Sigmoid colon (tissue), 7 donors: Measurements from ENCODE around the gene SSR1. TPM values are rescaled to one million over a fixed set of nuclear protein-coding genes. Genes with fewer than 3 reads are reported as not detected.

Source experiments
- DNase-seq: peaks from one replicate; pipeline ENCODE4 v3.0.0-alpha.2; 2019
- H3K27ac ChIP-seq, 4 donors: fragments of 200-600 bp; sonication (generic); one replicate each; pipeline ENCODE4 v1.5.1; 2016 to 2019; ENCODE audit warnings: mild to moderate bottlenecking in 1 of 4
- H3K27me3 ChIP-seq, 3 donors: fragments of 200-600 bp; sonication (generic); one replicate each; pipeline ENCODE4 v1.5.1; 2019; ENCODE audit warnings: mild to moderate bottlenecking in 1 of 3
- H3K36me3 ChIP-seq, 4 donors: fragments of 200-600 bp; sonication (generic); one replicate each; pipeline ENCODE4 v1.5.1; 2016 to 2019
- H3K4me1 ChIP-seq, 4 donors: fragments of 200-600 bp; sonication (generic); one replicate each; pipeline ENCODE4 v1.5.1; 2017 to 2019
- H3K4me3 ChIP-seq, 4 donors: fragments of 200-600 bp; sonication (generic); one replicate each; pipeline ENCODE4 v1.5.1; 2017 to 2019; ENCODE audit warnings: mild to moderate bottlenecking in 2 of 4, moderate library complexity in 1 of 4
- H3K9me3 ChIP-seq, 4 donors: fragments of 200-600 bp in 3 of 4; sonication (generic) in 3 of 4; one replicate each; pipeline versions ENCODE4 v1.5.1 to v1.6.1; 2013 to 2019
- CTCF ChIP-seq, 4 experiments: fragments of 450-650 bp in 3 of 4; fragments of 200-600 bp in 1 of 4; IDR thresholded peaks; one replicate each; pipeline ENCODE4 v1.5.1; 2016 to 2019; ENCODE audit warnings: antibody characterized with exemption in 4 of 4, mild to moderate bottlenecking in 3 of 4, moderate library complexity in 2 of 4
- EP300 ChIP-seq, 4 donors: sonication (generic); formaldehyde crosslinking; IDR thresholded peaks; one replicate each; pipeline ENCODE4 v1.6.1; 2017; ENCODE audit warnings: antibody characterized with exemption in 4 of 4
- POLR2A ChIP-seq, 2 donors: fragments of 450-650 bp; IDR thresholded peaks; one replicate each; pipeline ENCODE4 v1.6.1; 2016; ENCODE audit warnings: antibody characterized with exemption in 2 of 2, mild to moderate bottlenecking in 2 of 2, moderate library complexity in 2 of 2
- POLR2AphosphoS5 ChIP-seq, 4 donors: sonication (generic); formaldehyde crosslinking; IDR thresholded peaks; one replicate each; pipeline ENCODE4 v1.6.1; 2017; ENCODE audit warnings: antibody characterized with exemption in 4 of 4
- WGBS, 2 donors: extraction: QIAGEN DNeasy Blood & Tissue Kit; methylation state at CpG; one replicate each; pipeline ENCODE4 v1.1.7; 2013; 5-methylcytosine and 5-hydroxymethylcytosine counted together
- intact Hi-C: fragments of 100-400 bp; cut with DNase I; formaldehyde crosslinking; loops from one replicate; pipeline ENCODE4 v1.15.1; 2023
- polyA plus RNA-seq, 3 donors: library from polyadenylated mRNA; stranded (reverse); fragments of 200-250 nt; gene quantifications; one replicate each; pipeline ENCODE4 v1.2.3, GENCODE V29; 2013
- total RNA-seq, 4 donors: library from RNA; depleted of rRNA; stranded (reverse); fragments of >200 nt; gene quantifications; one replicate each; pipeline ENCODE4 v1.1.0, GENCODE V29; 2016
- donor health status: healthy with polysubstance abuse.
- donor health status: Bipolar disorder and iron deficiency.
- donor health status: healthy.

The SSR1 gene
- total and polyA plus RNA-seq, 7 donors = 10.8 to 55.1 (median 29.7) TPM

- Histone ChIP-seq H3K27ac (no peak overlapping the region), H3K4me3 (no peak overlapping the region), H3K36me3 (peaks cover 4 to 36% (median 11%) of the 10 kb centered on the region in 4 donors), H3K4me1 (peaks cover 0 to 26% (median 20%) of the 10 kb centered on the region in 4 donors), H3K9me3 (no peaks in the 10 kb centered on the region), H3K27me3 (no peaks in the 10 kb centered on the region)
- intact Hi-C loops = no loop called here
- no peak for DNase-seq
- 83 to 95% methylated on average over 1 of the region's 1 CpG for WGBS, 2 donors
- TF ChIP-seq CTCF (IDR thresholded peaks at IDR 0.05) (no peak), EP300 (IDR thresholded peaks at IDR 0.05) (no peak), POLR2AphosphoS5 (IDR thresholded peaks at IDR 0.05) (no peak), POLR2A (IDR thresholded peaks at IDR 0.05) (no peak)
Measured at GRCh38 chr6:7311176-7311575, 1.8 kb downstream of the SSR1 start.

GRCh38 chr6:7309050-7309449 lies 3.9 kb downstream of the SSR1 start:
- no peaks in the 10 kb centered on the region for H3K9me3 ChIP-seq
- TF ChIP-seq POLR2AphosphoS5 (IDR thresholded peaks at IDR 0.05) (no peak), EP300 (IDR thresholded peaks at IDR 0.05) (no peak), CTCF (IDR thresholded peaks at IDR 0.05) (no peak), POLR2A (IDR thresholded peaks at IDR 0.05) (no peak)
- DNase-seq = no peak
- 59 to 80% methylated on average over 5 of the region's 5 CpGs for WGBS, 2 donors
- intact Hi-C loops = loop anchor here (10.0 kb wide), 1 partner anchor 286 kb away; the partner anchor contains the start of gene SNRNP48
- no peak overlapping the region for H3K4me3 ChIP-seq
- no peak overlapping the region for H3K27ac ChIP-seq
- H3K36me3 ChIP-seq = peaks cover 4 to 55% (median 16%) of the 10 kb centered on the region in 4 donors
- H3K4me1 ChIP-seq = peaks cover 0 to 26% (median 20%) of the 10 kb centered on the region in 4 donors
- H3K27me3 ChIP-seq = no peaks in the 10 kb centered on the region

GRCh38 chr6:7307533-7307932 lies 5.5 kb downstream of the SSR1 start:
- WGBS, 2 donors = 95 to 98% methylated on average over 5 of the region's 5 CpGs
- Histone ChIP-seq H3K27ac (no peak overlapping the region), H3K4me3 (no peak overlapping the region), H3K9me3 (no peaks in the 10 kb centered on the region), H3K27me3 (no peaks in the 10 kb centered on the region), H3K4me1 (peaks cover 0 to 26% (median 18%) of the 10 kb centered on the region in 4 donors), H3K36me3 (peaks cover 6 to 70% (median 23%) of the 10 kb centered on the region in 4 donors)
- TF ChIP-seq CTCF (IDR thresholded peaks at IDR 0.05) = no peak
- TF ChIP-seq POLR2A (IDR thresholded peaks at IDR 0.05) = no peak
- TF ChIP-seq POLR2AphosphoS5 (IDR thresholded peaks at IDR 0.05) = no peak
- TF ChIP-seq EP300 (IDR thresholded peaks at IDR 0.05) = no peak
- no peak for DNase-seq
- intact Hi-C loops = loop anchor here (10.0 kb wide), 1 partner anchor 287 kb away; the partner anchor contains the start of gene SNRNP48

GRCh38 chr6:7304821-7305220 lies 8.2 kb downstream of the SSR1 start:
- TF ChIP-seq POLR2AphosphoS5 (IDR thresholded peaks at IDR 0.05) = no peak
- no peak for TF ChIP-seq CTCF (IDR thresholded peaks at IDR 0.05)
- no peak for TF ChIP-seq POLR2A (IDR thresholded peaks at IDR 0.05)
- no peak for TF ChIP-seq EP300 (IDR thresholded peaks at IDR 0.05)
- peaks cover 20 to 97% (median 41%) of the 10 kb centered on the region in 4 donors for H3K36me3 ChIP-seq
- H3K4me3 ChIP-seq = no peak overlapping the region
- no peak overlapping the region for H3K27ac ChIP-seq
- H3K27me3 ChIP-seq = no peaks in the 10 kb centered on the region
- H3K9me3 ChIP-seq = no peaks in the 10 kb centered on the region
- intact Hi-C loops = loop anchor here (10.0 kb wide), 1 partner anchor 290 kb away; the partner anchor contains the start of gene SNRNP48
- H3K4me1 ChIP-seq = peaks cover 0 to 5% (median 2%) of the 10 kb centered on the region in 4 donors
- DNase-seq = no peak
- WGBS, 2 donors = 83 to 88% methylated on average over 1 of the region's 1 CpG

GRCh38 chr6:7301702-7302101 lies 11.3 kb downstream of the SSR1 start:
- no peak overlapping the region for H3K27ac ChIP-seq
- H3K27me3 ChIP-seq = no peaks in the 10 kb centered on the region
- intact Hi-C loops = loop anchor here (10.0 kb wide), 1 partner anchor 293 kb away; the partner anchor contains the start of gene SNRNP48
- H3K4me1 ChIP-seq = no peaks in the 10 kb centered on the region
- no peak overlapping the region for H3K4me3 ChIP-seq
- TF ChIP-seq EP300 (IDR thresholded peaks at IDR 0.05) (no peak), POLR2A (IDR thresholded peaks at IDR 0.05) (no peak), POLR2AphosphoS5 (IDR thresholded peaks at IDR 0.05) (no peak), CTCF (IDR thresholded peaks at IDR 0.05) (no peak)
- peaks cover 24 to 98% (median 48%) of the 10 kb centered on the region in 4 donors for H3K36me3 ChIP-seq
- H3K9me3 ChIP-seq = no peaks in the 10 kb centered on the region
- no peak for DNase-seq
- 88 to 91% methylated on average over 7 of the region's 7 CpGs for WGBS, 2 donors
